Left ventricle myocardium superior (tissue), 1 donor: ENCODE results near the gene GSTP1. TPM values are rescaled to one million over a fixed set of nuclear protein-coding genes. Genes with fewer than 3 reads are reported as not detected.
"Not testable (repeated sequence)": the region's sequence is repeated elsewhere in the genome, so short reads cannot be mapped to it uniquely, and the experiment has no call there.

Experiments used
- ATAC-seq: fragments of 200-7000 bp; cut with Tn5 transposase; one replicate; pipeline ENCODE4 v1.9.1; 2020; ENCODE audit warnings: mild to moderate bottlenecking, moderate library complexity
- DNase-seq: peaks from one replicate; pipeline ENCODE4 v3.0.0-alpha.2; 2020
- intact Hi-C: fragments of 100-400 bp; cut with micrococcal nuclease; formaldehyde crosslinking; loops from one replicate; pipeline ENCODE4 v1.11.0; 2022
- total RNA-seq: library from RNA; stranded (reverse); fragmentation: NEBNext Ultra II Directional; extraction: Animal tissue kit (Norgen Biotek cat#: 25700); gene quantifications from one replicate; pipeline ENCODE4 v1.2.1, GENCODE V29; 2021
- donor health status: DM: no; HTN: yes; CAD: no; lungs with severe emphysema.

Gene GSTP1
- total RNA-seq, 1 donor from 2014 or later, result 360 TPM

DNA sequence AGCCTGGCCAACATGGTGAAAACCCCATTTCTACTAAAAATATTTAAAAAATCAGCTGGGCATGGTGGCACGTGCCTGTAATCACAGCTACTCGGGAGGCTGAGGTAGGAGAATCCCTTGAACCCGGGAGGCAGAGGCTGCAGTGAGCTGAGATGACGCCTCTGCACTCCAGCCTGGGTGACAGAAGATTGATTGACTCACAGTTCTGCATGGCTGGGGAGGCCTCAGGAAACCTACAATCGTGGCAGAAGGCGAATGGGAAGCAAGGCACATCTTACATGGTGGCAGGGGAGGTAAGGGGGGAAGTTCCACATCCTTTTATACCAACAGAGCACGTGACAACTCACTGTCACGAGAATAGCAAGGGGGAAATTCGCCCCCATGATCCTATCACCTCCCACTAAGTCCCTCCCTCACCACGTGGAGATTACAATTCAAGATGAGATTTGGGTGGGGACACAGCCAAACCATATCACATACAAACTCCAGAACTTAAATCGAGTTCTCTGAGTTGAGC is 5.3 kb downstream of the GSTP1 start:
- DNase-seq, ATAC-seq, intact Hi-C loops: not testable (repeated sequence)

DNA sequence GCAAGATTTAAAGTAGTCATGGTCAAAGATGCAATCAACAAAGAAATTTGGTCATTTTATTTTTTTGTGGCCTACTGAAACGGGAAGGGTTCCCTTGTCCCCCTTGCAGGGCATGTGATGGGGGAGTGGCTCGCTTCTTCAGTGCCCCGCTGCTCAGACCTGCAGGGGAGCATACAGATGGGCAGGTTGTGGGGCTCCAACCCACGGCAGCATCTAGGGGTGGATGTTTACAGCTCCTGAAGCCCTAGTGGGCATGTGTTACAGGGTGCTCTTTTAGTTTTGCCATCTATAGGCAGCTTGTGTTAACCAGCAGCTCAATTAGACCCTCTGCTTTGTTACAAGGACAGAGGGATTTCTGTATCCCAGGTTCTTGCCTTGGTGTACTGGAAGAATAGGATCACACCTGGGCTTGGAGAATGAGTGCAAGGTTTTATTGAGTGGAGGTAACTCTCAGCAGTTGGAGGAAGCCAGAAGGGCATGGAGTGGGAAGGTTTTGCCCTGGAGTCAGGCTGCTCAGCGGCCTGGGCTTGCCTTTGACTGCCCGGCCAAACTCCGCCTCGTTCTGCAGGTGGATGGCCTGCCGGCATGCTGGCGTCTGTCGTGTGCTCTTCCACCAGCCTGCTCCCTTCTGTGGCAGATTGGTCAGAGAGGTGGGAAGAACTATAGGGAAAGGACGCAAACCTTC is 9.4 kb downstream of the GSTP1 start:
- ATAC-seq, result no peak
- intact Hi-C loops, result no loop called here

DNA sequence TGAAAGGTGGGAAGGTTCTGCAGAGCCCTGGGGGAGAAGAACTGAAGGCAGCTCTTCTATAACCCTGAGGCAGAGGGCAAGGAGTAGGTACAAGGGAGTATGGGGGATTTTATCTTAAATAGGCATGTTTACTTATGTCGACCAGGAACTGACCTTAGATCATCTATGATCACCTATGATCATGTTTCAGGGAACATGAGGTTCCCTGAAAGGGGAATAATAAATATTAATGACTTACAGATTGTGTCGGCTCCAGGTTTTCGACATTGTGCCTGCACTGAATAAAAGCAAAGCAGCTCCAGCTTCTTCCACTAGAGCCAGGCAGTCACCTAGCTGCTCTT is 9.9 kb downstream of the GSTP1 start:
- no peak for DNase-seq
- intact Hi-C loops, result no loop called here
- ATAC-seq, result no peak

More for the DNA sequence above, 9.4 kb downstream of the GSTP1 start:
- DNase-seq, result no peak

GRCh38 chr11:67594480-67594879 is 10.9 kb downstream of the GSTP1 start:
- no peak for ATAC-seq
- intact Hi-C loops, result no loop called here
- DNase-seq, result no peak

DNA sequence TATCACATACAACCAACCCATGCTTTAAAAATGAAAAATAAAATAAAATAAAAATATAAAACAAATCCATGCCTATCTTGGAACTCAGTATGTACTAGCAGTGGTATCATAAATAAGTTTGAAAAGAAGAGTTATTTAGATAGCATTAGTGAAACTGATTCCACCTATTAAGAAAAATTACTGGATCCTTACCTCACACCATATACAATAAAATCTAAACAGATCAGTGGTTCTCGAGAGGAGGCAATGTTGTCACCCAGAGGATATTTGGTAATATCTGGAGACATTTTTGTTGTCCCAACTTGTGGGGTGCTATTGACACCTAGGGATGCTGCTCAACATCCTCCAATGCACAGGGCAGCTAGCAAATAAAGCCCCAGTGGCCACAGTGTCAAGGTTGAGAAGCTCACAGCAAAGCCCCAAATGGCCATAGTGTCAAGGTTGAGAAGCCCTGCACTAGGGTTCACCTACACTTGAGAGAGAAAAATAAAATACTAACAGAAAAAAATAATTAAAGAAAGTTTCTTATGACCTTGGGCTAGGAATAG is 13.2 kb downstream of the GSTP1 start:
- ATAC-seq (no peak), DNase-seq (no peak)
- intact Hi-C loops, result no loop called here

- intact Hi-C loops, result not testable (repeated sequence)
These were observed 13.8 kb downstream of the GSTP1 start for GRCh38 chr11:67597458-67597857.

GRCh38 chr11:67597963-67598362 is 14.4 kb downstream of the GSTP1 start:
- ATAC-seq, intact Hi-C loops, DNase-seq: not testable (repeated sequence)

More at GRCh38 chr11:67597458-67597857, 13.8 kb downstream of the GSTP1 start:
- DNase-seq, ATAC-seq: not testable (repeated sequence)

DNA sequence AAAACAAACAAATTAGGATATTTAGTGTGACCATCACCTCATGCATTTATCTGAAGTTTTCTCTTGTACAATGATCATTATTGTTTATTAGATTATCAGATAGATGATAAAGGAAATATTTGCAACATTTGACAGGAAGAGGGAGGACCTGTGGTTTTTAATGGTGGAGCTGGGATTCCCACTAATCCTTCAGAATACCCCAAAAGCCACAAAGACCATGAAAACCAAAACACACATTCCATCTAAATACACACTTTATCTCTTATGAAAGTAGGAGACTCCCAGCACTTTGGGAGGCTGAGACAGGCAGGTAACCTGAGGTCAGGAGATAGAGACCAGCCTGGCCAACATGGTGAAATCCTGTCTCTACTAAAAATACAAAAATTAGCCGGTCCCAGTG is 15.5 kb downstream of the GSTP1 start:
- DNase-seq, result no peak
- ATAC-seq, result no peak
- intact Hi-C loops, result no loop called here

GRCh38 chr11:67600324-67601029 is 16.9 kb downstream of the GSTP1 start:
- DNase-seq (no peak), ATAC-seq (no peak)
- intact Hi-C loops, result no loop called here

- intact Hi-C loops, result no loop called here
- DNase-seq, result no peak
- no peak for ATAC-seq
These were observed 17.5 kb downstream of the GSTP1 start for GRCh38 chr11:67601098-67601497.

- ATAC-seq, DNase-seq, intact Hi-C loops: not testable (repeated sequence)
These were observed 20.5 kb downstream of the GSTP1 start for GRCh38 chr11:67604119-67604518.

- ATAC-seq (no peak), DNase-seq (no peak)
- intact Hi-C loops, result no loop called here
These were observed 21.2 kb downstream of the GSTP1 start for GRCh38 chr11:67604815-67605214.

DNA sequence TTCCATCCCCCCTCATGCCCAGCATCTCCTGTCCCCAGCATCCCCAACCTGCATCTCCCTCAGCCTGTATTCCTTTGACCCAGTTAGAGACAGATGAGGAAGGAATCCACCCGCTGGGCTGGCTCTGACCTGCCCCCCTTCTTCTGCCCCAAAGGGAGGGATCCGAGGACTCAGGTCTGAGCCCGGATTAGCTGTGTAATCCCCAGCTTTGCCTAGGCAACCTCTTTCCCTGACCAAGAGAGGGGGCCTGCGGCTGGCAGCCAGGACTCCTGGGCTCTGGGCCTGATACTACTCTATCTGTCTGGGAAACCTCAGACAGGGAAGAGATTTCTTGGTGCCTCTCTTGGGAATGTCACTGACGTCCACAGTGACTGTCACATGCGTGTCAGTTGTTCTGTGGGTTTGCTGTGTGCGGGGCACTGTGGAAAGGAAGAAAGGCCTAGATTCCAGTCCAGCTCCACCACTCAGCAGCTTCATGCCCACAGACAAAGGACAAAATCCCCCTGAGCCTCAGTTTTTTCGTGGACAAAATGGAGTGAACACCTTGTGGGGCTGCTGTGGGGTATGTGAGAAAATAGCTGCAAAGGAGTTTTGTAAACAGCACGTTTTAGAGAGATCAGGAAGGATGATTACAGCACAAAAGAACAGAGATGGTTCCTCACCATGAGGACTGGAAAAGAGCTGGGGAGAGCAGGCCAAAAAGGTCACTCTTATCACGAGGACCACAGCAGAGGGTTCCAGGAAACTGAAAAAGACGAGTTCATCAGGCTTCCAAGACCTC is 21.8 kb downstream of the GSTP1 start:
- no peak for ATAC-seq
- intact Hi-C loops, result no loop called here
- no peak for DNase-seq

DNA sequence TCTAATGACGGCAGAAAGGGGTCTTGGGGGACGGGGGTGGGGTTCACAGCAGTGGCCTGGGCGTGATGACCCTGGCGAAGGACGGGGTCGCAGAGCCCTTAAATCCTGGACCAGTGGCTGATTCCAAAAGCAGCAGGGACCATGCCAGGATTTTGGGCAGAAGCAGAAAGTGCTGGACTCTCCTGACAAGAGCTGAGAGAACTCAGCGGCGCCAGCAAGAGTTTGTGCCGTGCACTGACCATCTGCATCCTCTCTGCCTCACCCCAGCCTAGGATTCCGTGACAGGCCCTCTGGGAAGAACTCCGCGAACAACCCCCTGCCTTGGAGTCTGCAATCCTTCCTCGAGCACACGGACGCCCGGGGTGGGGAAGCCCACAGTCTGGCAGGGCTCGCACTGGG is 22.5 kb downstream of the GSTP1 start:
- intact Hi-C loops, result no loop called here
- no peak for ATAC-seq
- DNase-seq, result peak; percentile 34

DNA sequence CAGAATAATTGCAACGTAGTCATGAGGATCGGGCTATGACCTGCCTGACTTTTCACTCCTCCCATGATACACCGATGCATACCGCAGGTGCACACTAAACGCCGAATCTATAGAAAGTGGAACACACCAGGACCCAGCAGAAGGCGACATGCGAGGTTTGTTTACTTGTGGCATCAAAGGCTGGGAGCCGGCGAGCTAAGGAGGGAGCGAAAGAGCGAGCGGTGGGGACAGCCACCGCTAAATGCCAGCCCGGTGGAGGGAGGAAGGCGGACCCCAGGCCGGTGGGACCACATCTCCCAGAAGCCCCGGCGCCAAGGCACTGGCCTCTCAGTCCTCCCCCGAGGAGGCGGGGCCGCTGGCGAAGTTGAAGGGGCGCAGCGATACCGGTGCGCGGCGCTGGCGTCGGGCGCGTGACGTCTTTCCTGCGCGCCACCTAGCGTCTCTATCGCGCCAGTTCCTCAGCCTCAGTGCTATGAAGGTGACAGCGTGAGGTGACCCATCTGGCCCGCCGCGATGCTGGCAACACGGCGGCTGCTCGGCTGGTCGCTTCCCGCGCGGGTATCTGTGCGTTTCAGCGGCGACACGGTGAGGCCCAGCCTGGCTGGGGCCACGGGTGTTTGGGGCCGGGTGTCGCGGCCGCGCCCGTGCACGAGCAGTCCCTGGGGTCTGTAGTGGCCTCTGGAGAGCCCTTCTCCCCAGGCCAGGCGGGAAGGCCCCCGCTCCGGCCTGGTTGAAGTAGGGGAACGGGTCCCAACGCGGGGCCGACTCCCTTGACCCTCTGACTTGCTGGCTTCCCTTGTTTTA is 23.1 kb downstream of the GSTP1 start, which contains the start of gene NDUFV1:
TSS of gene NDUFV1 (plus strand) at position 445 of the 804 bp plus-strand sequence. CDS start at position 514, 69 bp downstream.
- DNase-seq, result peak; percentile 99
- intact Hi-C loops, result no loop called here
- ATAC-seq, result peak; percentile 99

DNA sequence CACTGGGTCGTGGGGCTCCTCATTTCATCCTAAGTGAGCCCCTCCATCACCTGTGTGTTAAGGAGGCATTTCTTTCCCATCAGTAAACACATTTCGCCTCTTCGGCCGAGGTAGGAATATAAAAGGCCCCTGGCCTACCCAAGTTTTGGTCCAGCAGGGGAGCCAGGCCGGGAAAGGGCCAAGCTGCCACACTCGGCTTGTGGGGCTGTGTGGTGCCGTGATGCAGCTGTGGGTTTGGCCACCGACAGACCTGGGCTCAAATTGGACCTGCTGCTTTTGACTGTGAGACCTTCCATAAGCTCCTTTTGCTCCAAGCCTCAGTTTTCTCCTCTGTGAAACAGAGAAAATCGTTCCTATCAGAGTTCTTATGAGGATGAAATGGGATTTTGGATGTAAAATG is 23.9 kb downstream of the GSTP1 start:
- intact Hi-C loops, result no loop called here

GRCh38 chr11:67608486-67608885 is 24.9 kb downstream of the GSTP1 start:
- DNase-seq (no peak), ATAC-seq (no peak)
- intact Hi-C loops, result no loop called here

More for the DNA sequence above, 23.9 kb downstream of the GSTP1 start:
- DNase-seq, result no peak
- ATAC-seq, result no peak

- no peak for ATAC-seq
- DNase-seq, result no peak
- intact Hi-C loops, result no loop called here
These were observed 25.7 kb downstream of the GSTP1 start for GRCh38 chr11:67609316-67609715.
